ENCODE data around the gene TMEM42.
A peak's percentile ranks its signal among the peaks of the same experiment; 100 is the strongest.

Gene TMEM42

DNA sequence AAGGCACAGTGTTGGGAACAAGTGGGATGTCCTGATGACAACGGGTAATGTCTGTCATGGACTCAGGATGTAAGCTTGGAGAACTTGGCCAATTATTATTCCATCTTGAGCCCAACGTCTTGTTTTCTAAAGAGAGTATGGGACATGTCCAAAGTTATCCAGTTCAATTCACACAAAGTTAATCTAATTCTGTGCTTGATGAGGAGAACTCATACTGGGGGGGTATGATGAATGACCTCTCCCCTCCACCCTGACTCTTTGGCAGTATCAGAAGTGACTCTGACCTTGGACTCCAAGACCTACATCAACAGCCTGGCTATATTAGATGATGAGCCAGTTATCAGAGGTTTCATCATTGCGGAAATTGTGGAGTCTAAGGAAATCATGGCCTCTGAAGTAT lies 49.0 kb downstream of the TMEM42 start:
- DNase-seq (ENCODE audit: low spot score): no peak

DNA sequence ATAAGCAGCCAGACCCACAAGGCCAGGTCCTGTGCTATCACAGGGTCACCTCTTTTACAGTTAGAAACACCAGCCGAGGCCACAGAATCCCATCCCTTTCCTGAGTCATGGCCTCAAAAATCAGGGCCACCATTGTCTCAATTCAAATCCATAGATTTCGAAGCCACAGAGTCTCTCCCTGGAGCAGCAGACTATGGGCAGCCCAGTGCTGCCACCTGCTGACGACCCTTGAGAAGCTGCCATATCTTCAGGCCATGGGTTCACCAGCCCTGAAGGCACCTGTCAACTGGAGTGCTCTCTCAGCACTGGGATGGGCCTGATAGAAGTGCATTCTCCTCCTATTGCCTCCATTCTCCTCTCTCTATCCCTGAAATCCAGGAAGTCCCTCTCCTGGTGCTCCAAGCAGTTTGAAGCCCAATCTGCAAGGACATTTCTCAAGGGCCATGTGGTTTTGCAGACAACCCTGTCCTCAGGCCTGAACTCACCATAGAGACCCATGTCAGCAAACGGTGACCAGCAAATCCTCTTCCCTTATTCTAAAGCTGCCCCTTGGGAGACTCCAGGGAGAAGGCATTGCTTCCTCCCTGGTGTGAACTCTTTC lies 52.3 kb downstream of the TMEM42 start:
- DNase-seq (ENCODE audit: low spot score): peak; percentile 52

DNA sequence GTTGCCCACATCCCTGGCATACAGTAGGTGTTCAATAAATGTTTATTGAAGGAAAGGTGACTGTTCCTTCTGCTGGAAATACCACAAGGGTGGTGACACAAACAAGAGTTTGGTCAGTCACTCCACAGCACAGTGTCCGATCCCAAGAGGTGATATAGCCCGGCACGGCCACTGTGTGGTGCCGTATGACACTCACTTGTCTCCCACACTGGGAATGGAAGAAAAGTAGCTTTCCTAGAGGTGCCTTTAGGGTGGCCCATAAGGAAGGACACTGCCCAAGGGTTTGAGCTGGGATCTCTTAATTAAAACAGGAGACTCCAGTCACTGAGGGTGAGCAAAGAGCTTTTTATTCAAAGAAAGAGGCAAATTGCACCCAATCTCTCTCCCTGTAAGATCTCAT lies 53.2 kb downstream of the TMEM42 start:
- DNase-seq (ENCODE audit: low spot score): no peak
